Peyer's patch (tissue), 4 donors: Measurements from ENCODE around the gene HTR7. TPM values are rescaled to one million over a fixed set of nuclear protein-coding genes. Genes with fewer than 3 reads are reported as not detected.
A peak's percentile ranks its signal among the peaks of the same experiment; 100 is the strongest.
"Not testable (repeated sequence)": the region's sequence is repeated elsewhere in the genome, so short reads cannot be mapped to it uniquely, and the experiment has no call there.

ENCODE experiments used
- DNase-seq, 3 donors: peaks; one replicate each; pipeline ENCODE4 v3.0.0-alpha.2; 2017 to 2019
- H3K27ac ChIP-seq, 4 donors: fragments of 200-600 bp; sonication (generic); one replicate each; pipeline ENCODE4 v1.5.1; 2016 to 2019
- H3K27me3 ChIP-seq, 2 donors: fragments of 200-600 bp; sonication (generic); one replicate each; pipeline ENCODE4 v1.5.1; 2019
- H3K36me3 ChIP-seq, 3 donors: fragments of 200-600 bp; sonication (generic); one replicate each; pipeline ENCODE4 v1.5.1; 2016 to 2019
- H3K4me1 ChIP-seq, 4 donors: fragments of 200-600 bp; sonication (generic); one replicate each; pipeline ENCODE4 v1.5.1; 2016 to 2019
- H3K4me3 ChIP-seq, 4 donors: fragments of 200-600 bp; sonication (generic); 1 replicate in 3 of 4; 2 replicates in 1 of 4; pipeline ENCODE4 v1.5.1; 2016 to 2019; ENCODE audit warnings: mild to moderate bottlenecking in 1 of 4
- H3K9me3 ChIP-seq, 4 donors: fragments of 200-600 bp; sonication (generic); one replicate each; pipeline ENCODE4 v1.5.1; 2016 to 2019; ENCODE audit warnings: mild to moderate bottlenecking in 1 of 4
- POLR2A ChIP-seq, 2 donors: fragments of 450-650 bp; IDR thresholded peaks; one replicate each; pipeline ENCODE4 v1.5.1; 2017; ENCODE audit warnings: antibody characterized with exemption in 2 of 2, mild to moderate bottlenecking in 2 of 2, moderate library complexity in 2 of 2
- total RNA-seq, 4 donors: library from RNA; depleted of rRNA; stranded (reverse); fragments of >200 nt; gene quantifications; one replicate each; pipeline ENCODE4 v1.1.0, GENCODE V29; 2016
- TF ChIP-seq, protein P1 (sequence below), 6 experiments: fragments of 450-650 bp in 4 of 6; fragments of 200-600 bp in 2 of 6; sonication (generic) in 1 of 6; IDR thresholded peaks; one replicate each; pipeline ENCODE4 v1.5.1; 2017 to 2019; ENCODE audit warnings: antibody characterized with exemption in 6 of 6, mild to moderate bottlenecking in 3 of 6, moderate library complexity in 1 of 6

The HTR7 gene
- total RNA-seq: 1 to 10 TPM in 1 of 4 donors, under 1 TPM in 3; 0.35 to 9.1 (median 0.85) TPM

- DNase-seq: peak; percentile 64 to 79 (median 73)
- Histone ChIP-seq H3K9me3 (no peaks in the 10 kb centered on the region), H3K4me1 (peaks cover 0 to 10% (median 8%) of the 10 kb centered on the region in 4 donors), H3K27ac (peak within 1 kb of the TSS in 3 of 4 donors; percentile 56 to 62 (median 60)), H3K4me3 (peak within 1 kb of the TSS; percentile 51 to 81 (median 78)), H3K36me3 (no peaks in the 10 kb centered on the region), H3K27me3 (peaks cover 0 to 21% of the 10 kb centered on the region in 2 donors)
- TF ChIP-seq, protein P1, sequence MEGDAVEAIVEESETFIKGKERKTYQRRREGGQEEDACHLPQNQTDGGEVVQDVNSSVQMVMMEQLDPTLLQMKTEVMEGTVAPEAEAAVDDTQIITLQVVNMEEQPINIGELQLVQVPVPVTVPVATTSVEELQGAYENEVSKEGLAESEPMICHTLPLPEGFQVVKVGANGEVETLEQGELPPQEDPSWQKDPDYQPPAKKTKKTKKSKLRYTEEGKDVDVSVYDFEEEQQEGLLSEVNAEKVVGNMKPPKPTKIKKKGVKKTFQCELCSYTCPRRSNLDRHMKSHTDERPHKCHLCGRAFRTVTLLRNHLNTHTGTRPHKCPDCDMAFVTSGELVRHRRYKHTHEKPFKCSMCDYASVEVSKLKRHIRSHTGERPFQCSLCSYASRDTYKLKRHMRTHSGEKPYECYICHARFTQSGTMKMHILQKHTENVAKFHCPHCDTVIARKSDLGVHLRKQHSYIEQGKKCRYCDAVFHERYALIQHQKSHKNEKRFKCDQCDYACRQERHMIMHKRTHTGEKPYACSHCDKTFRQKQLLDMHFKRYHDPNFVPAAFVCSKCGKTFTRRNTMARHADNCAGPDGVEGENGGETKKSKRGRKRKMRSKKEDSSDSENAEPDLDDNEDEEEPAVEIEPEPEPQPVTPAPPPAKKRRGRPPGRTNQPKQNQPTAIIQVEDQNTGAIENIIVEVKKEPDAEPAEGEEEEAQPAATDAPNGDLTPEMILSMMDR (IDR thresholded peaks at IDR 0.05): peak; percentile 39 to 78 (median 57)
- no peak for TF ChIP-seq POLR2A (IDR thresholded peaks at IDR 0.05)
These were observed at the start of gene HTR7 for GRCh38 chr10:90857635-90858460. TSS of gene HTR7 (minus strand) at chr10:90858039. CDS start at chr10:90857671, 368 bp downstream.

DNA sequence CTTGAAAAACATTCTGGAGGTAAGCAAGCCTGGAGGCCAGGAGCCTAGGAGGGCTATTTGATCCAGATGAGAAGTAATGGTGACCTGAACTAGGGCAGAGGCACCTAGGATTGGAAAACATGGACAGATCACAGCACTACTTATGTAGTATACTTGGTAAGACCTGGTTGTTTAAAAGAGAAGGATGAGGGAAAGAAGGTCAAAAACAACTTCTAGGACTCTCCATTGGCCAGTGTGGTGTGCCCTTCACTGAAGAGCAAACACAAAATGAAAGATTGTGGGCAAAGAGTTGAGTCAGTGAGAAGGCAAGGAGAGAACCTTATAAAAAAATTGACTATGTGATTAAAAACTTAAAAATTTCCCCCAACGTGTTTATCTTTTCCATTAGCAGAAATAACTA lies 48.8 kb upstream of the HTR7 start:
- Histone ChIP-seq H3K9me3 (no peaks in the 10 kb centered on the region), H3K27ac (no peak overlapping the region), H3K4me1 (no peaks in the 10 kb centered on the region), H3K36me3 (peaks cover 0 to 12% (median 0%) of the 10 kb centered on the region in 3 donors), H3K27me3 (no peaks in the 10 kb centered on the region), H3K4me3 (no peak overlapping the region)
- no peak for DNase-seq
- TF ChIP-seq POLR2A (IDR thresholded peaks at IDR 0.05): no peak
- TF ChIP-seq, protein P1 (IDR thresholded peaks at IDR 0.05): no peak

DNA sequence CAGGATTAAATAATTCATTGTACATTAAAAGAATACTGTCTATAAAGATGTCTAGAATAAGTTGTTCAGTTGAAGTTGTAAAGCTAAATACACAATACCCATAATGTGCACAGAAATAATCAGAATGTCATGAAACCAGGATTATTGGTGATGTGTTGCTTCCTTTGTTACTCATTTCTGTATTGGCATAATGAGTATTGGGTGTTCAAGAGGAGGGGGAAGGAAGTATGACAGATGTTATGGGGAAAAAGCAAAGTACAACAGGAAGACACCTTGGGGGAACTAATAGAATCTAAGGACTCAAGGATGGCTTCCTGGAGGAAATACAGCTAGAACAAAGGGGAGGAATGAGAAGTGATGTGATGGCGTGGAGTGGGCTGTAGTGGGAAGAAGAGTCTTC lies 48.1 kb upstream of the HTR7 start:
- no peak for DNase-seq
- H3K4me3 ChIP-seq: no peak overlapping the region

GRCh38 chr10:90896916-90897315 lies 39.1 kb upstream of the HTR7 start:
- DNase-seq, H3K4me1 ChIP-seq, H3K4me3 ChIP-seq, H3K27ac ChIP-seq, H3K9me3 ChIP-seq, H3K27me3 ChIP-seq: not testable (repeated sequence)
- H3K36me3 ChIP-seq: peaks cover 0 to 26% (median 0%) of the 10 kb centered on the region in 3 donors

More for the DNA sequence above, 48.1 kb upstream of the HTR7 start:
- Histone ChIP-seq H3K36me3 (peaks cover 0 to 15% (median 0%) of the 10 kb centered on the region in 3 donors), H3K27ac (no peak overlapping the region), H3K4me1 (no peaks in the 10 kb centered on the region), H3K27me3 (no peaks in the 10 kb centered on the region), H3K9me3 (no peaks in the 10 kb centered on the region)
- TF ChIP-seq, protein P1 (IDR thresholded peaks at IDR 0.05): no peak
- no peak for TF ChIP-seq POLR2A (IDR thresholded peaks at IDR 0.05)

DNA sequence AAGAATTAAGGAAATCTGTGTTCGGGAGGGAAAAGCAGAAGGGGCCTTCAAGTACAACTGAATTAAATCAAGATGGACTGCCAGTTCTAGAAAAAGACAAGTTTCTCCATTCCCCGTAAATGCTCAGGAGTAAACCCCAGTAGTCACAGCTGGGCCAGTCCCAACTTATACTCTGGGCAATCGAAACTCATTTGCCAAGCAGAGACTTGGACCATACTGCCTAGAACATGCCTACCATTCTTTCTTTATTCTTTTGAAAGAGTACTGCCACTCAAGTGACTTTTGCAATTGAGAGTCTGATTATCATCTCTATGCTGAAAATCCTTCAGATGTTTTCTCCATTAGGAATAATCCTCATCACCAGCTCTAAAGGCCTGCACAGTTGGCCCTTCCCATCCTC lies 35.4 kb upstream of the HTR7 start:
- Histone ChIP-seq H3K36me3 (peaks cover 0 to 42% (median 0%) of the 10 kb centered on the region in 3 donors), H3K4me3 (no peak overlapping the region), H3K9me3 (no peaks in the 10 kb centered on the region), H3K27ac (no peak overlapping the region), H3K27me3 (no peaks in the 10 kb centered on the region), H3K4me1 (no peaks in the 10 kb centered on the region)
- no peak for DNase-seq
- TF ChIP-seq, protein P1 (IDR thresholded peaks at IDR 0.05): no peak
- no peak for TF ChIP-seq POLR2A (IDR thresholded peaks at IDR 0.05)

- no peaks in the 10 kb centered on the region for H3K27me3 ChIP-seq
- no peak overlapping the region for H3K27ac ChIP-seq
- peaks cover 0 to 61% (median 0%) of the 10 kb centered on the region in 3 donors for H3K36me3 ChIP-seq
- no peaks in the 10 kb centered on the region for H3K9me3 ChIP-seq
- no peak for DNase-seq
- H3K4me3 ChIP-seq: no peak overlapping the region
- no peak for TF ChIP-seq POLR2A (IDR thresholded peaks at IDR 0.05)
- TF ChIP-seq, protein P1 (IDR thresholded peaks at IDR 0.05): no peak
- H3K4me1 ChIP-seq: no peaks in the 10 kb centered on the region
These were observed 32.5 kb upstream of the HTR7 start for GRCh38 chr10:90890347-90890746.
